HepG2 (cell line): ENCODE results near the gene TECPR1. TPM values are rescaled to one million over a fixed set of nuclear protein-coding genes. Genes with fewer than 3 reads are reported as not detected.

Experiments used
- AKAP8 ChIP-seq: sonication (generic); formaldehyde crosslinking; IDR thresholded peaks from 2 replicates; pipeline ENCODE4 v1.5.1; 2020; ENCODE audit warnings: mild to moderate bottlenecking, missing genetic modification reagents
- ZMYM2 ChIP-seq: sonication (generic); formaldehyde crosslinking; IDR thresholded peaks from 2 replicates; pipeline ENCODE4 v1.8.0; 2022; ENCODE audit warnings: mild to moderate bottlenecking, missing genetic modification reagents
- ZNF782 ChIP-seq: sonication (generic); formaldehyde crosslinking; IDR thresholded peaks from 2 replicates; pipeline ENCODE4 v1.4.0; 2020; ENCODE audit warnings: missing genetic modification reagents, mild to moderate bottlenecking, borderline replicate concordance
- polyA plus RNA-seq, 8 experiments: library from polyadenylated mRNA; depleted of rRNA in 3 of 8; stranded (reverse) in 7 of 8; unstranded in 1 of 8; fragments of >200 nt; fragmentation: Illumina TruSeq in 4 of 8; extraction: Trizol in 4 of 8; gene quantifications; 2 replicates each; pipeline versions ENCODE4 v1.2.1 to v1.2.3, GENCODE V29; 2011 to 2016; ENCODE audit warnings: low read depth in 4 of 8, missing spikeins in 1 of 8, mixed read lengths in 1 of 8; ENCODE audit not compliant: insufficient read depth in 1 of 8
- total RNA-seq, 5 experiments: library from RNA; depleted of rRNA; stranded (reverse); fragments of >200 nt; fragmentation: Illumina TruSeq; extraction: Trizol; gene quantifications; 2 replicates each; pipeline ENCODE4 v1.2.3, GENCODE V29; 2016; ENCODE audit warnings: low read depth in 1 of 5
- TF ChIP-seq, protein P1 (sequence below): sonication (generic); formaldehyde crosslinking; IDR thresholded peaks from 2 replicates; pipeline ENCODE4 v1.8.0; 2023; ENCODE audit warnings: mild to moderate bottlenecking, missing genetic modification reagents
- TF ChIP-seq, protein P2 (sequence below): sonication (generic); formaldehyde crosslinking; IDR thresholded peaks from 2 replicates; pipeline ENCODE4 v1.5.1; 2020; ENCODE audit warnings: mild to moderate bottlenecking, missing genetic modification reagents, moderate library complexity
- TF ChIP-seq, protein P3 (sequence below): sonication (generic); formaldehyde crosslinking; IDR thresholded peaks from 2 replicates; pipeline ENCODE4 v1.4.0; 2020; ENCODE audit warnings: mild to moderate bottlenecking, missing genetic modification reagents

The TECPR1 gene
- total and polyA plus RNA-seq, 2 of the 13 experiments (the other 11 are each of a cell fraction or from before 2014, with no cell fraction given), result 2.3 to 6.3 TPM

DNA sequence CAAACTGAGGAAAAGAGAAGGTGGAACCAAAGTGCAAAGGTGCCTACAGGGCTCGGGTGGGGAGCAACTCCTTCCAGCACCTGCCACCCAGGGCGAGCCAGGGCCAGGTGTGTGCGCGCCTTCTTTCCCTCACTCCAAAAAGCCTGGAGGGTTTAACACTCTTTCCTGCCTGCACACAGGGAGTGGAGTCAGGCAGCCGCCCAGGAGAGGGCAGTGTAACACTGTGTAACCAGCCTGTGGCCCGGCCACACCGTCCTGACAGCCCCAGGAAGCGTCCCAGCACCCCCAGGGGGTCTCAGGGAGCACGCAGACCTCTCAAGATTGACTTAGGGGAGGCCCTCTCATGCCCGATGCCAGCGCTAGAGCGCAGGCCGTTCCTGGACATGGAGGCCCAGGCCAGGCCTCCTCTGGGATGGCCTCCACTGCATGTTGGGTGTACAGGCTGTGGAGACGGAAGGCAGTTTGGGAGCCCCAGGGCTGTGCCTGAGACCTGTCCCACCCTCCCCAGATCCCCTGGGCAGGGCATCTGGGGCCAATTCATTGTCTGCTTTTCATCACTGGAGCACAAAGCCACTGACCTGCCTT, 42.9 kb upstream of the TECPR1 start (continued):
- TF ChIP-seq, protein P1, sequence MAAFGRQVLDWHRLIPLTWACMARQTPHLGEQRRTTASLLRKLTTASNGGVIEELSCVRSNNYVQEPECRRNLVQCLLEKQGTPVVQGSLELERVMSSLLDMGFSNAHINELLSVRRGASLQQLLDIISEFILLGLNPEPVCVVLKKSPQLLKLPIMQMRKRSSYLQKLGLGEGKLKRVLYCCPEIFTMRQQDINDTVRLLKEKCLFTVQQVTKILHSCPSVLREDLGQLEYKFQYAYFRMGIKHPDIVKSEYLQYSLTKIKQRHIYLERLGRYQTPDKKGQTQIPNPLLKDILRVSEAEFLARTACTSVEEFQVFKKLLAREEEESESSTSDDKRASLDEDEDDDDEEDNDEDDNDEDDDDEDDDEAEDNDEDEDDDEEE (CRISPR knock-in tag), result no peak
- no peak for TF ChIP-seq ZMYM2 (CRISPR knock-in tag)
- TF ChIP-seq, protein P2, sequence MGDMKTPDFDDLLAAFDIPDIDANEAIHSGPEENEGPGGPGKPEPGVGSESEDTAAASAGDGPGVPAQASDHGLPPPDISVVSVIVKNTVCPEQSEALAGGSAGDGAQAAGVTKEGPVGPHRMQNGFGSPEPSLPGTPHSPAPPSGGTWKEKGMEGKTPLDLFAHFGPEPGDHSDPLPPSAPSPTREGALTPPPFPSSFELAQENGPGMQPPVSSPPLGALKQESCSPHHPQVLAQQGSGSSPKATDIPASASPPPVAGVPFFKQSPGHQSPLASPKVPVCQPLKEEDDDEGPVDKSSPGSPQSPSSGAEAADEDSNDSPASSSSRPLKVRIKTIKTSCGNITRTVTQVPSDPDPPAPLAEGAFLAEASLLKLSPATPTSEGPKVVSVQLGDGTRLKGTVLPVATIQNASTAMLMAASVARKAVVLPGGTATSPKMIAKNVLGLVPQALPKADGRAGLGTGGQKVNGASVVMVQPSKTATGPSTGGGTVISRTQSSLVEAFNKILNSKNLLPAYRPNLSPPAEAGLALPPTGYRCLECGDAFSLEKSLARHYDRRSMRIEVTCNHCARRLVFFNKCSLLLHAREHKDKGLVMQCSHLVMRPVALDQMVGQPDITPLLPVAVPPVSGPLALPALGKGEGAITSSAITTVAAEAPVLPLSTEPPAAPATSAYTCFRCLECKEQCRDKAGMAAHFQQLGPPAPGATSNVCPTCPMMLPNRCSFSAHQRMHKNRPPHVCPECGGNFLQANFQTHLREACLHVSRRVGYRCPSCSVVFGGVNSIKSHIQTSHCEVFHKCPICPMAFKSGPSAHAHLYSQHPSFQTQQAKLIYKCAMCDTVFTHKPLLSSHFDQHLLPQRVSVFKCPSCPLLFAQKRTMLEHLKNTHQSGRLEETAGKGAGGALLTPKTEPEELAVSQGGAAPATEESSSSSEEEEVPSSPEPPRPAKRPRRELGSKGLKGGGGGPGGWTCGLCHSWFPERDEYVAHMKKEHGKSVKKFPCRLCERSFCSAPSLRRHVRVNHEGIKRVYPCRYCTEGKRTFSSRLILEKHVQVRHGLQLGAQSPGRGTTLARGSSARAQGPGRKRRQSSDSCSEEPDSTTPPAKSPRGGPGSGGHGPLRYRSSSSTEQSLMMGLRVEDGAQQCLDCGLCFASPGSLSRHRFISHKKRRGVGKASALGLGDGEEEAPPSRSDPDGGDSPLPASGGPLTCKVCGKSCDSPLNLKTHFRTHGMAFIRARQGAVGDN (CRISPR knock-in tag), result peak; percentile 50
- 0 out of 2 replicates have a peak, but pooled peaks have one; percentile 69 for TF ChIP-seq AKAP8 (CRISPR knock-in tag)
- TF ChIP-seq, protein P3, sequence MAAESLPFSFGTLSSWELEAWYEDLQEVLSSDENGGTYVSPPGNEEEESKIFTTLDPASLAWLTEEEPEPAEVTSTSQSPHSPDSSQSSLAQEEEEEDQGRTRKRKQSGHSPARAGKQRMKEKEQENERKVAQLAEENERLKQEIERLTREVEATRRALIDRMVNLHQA (CRISPR knock-in tag), result no peak
- no peak for TF ChIP-seq ZNF782 (CRISPR knock-in tag)
